OCI-LY7 (cell line): ENCODE measurements around the gene STK33.

Experiments used
- CTCF ChIP-seq: fragments of 200-600 bp; sonication (generic); conservative IDR thresholded peaks from 2 replicates; pipeline ENCODE4 v1.5.1; 2014; ENCODE audit warnings: mild to moderate bottlenecking, antibody characterized with exemption, low read length, moderate library complexity, mixed read lengths
- EZH2phosphoT487 ChIP-seq: fragments of 200-600 bp; sonication (generic); IDR thresholded peaks from 2 replicates; pipeline ENCODE4 v1.6.1; 2018; ENCODE audit warnings: low read depth, borderline replicate concordance, mild to moderate bottlenecking, mixed run types, antibody characterized with exemption, low read length, moderate library complexity, mixed read lengths

- TF ChIP-seq CTCF (no peak), EZH2phosphoT487 (no peak)
Observed at GRCh38 chr11:8577791-8578581, 16.0 kb downstream of the STK33 start.
